ENCODE data around the gene MRPL17.
A peak's percentile ranks its signal among the peaks of the same experiment; 100 is the strongest.

MRPL17 gene

DNA sequence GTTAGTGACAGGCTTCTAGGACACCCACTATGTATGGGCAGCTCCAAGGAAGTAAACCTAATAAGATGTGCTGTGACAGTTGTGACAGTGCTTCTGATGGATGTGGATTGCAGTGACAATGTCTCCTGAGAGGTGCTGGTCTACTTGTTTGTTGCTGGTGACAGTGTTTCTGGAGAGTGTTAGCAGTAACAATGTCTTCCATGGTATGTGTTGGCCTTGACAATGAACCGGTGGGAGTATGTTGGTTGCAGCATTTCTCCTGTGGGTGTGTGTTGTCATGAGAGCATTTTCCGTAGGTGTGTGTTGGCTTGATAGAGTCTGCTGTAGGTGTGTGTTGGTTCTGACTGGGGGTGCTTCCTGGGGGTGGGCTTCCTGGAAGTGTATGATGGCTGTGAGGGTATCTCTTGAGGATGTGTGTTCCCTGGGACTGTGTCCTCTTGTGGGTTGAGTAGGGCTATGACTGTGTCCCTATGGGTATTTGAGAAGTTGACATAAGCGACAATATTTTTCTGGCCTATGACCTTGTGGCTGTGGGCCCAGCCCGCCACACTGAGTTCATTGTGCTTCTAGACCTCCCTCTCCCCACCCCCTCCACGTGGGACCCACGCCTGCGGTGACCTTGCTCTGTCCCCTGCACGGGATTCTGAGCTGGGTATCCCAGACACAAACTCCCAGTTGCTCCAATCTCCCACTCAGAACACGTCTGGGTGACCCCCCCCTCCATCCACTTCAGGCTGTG lies 28.7 kb downstream of the MRPL17 start:
- no peak for TF ChIP-seq GATA1 (IDR thresholded peaks at IDR 0.05; ENCODE audit: low read depth, low read length)
- TF ChIP-seq POLR2A (IDR thresholded peaks at IDR 0.05; ENCODE audit: low read length): no peak
- DNase-seq: no peak

DNA sequence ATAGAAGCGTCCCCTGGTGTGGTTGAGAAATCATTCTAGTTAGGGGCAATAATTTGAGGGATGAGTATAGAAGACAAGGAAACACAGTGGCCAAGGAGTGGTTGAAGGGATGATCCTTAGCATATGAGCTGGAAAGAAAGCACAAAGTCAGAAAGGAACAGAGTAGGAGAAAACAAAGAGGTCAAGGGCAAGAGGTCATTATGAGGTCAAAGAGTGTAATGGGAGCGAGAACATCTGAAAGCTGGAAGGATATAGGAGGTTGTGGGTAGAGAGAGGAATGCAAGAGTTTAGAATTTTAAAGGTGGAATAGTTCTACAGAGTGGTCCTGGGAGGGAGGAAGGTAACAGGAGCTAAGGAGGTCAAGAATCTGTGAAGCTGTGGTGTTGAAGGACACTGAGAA lies 29.5 kb downstream of the MRPL17 start:
- no peak for DNase-seq
- TF ChIP-seq POLR2A (IDR thresholded peaks at IDR 0.05; ENCODE audit: low read length): no peak
- no peak for TF ChIP-seq GATA1 (IDR thresholded peaks at IDR 0.05; ENCODE audit: low read depth, low read length)

DNA sequence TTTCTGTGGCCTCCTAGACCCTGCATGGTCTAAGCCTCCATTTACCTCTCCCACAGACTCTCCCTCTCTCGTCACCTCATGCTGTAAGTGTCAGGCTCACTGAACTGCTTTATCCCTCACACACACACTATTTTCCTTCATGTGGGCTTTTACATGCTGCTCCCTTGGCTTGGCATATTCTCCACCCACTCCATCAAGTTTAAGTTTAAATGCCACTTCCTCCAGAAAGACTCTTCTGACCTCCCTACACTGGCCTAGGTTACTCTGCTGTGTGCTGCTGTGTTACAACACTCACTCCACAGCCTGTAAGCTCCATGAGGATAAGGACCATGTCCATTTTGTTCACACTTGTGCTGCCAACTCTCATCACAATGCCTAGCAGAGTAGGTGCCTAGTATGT lies 30.0 kb downstream of the MRPL17 start:
- TF ChIP-seq POLR2A (IDR thresholded peaks at IDR 0.05; ENCODE audit: low read length): no peak
- TF ChIP-seq GATA1 (IDR thresholded peaks at IDR 0.05; ENCODE audit: low read depth, low read length): no peak

DNA sequence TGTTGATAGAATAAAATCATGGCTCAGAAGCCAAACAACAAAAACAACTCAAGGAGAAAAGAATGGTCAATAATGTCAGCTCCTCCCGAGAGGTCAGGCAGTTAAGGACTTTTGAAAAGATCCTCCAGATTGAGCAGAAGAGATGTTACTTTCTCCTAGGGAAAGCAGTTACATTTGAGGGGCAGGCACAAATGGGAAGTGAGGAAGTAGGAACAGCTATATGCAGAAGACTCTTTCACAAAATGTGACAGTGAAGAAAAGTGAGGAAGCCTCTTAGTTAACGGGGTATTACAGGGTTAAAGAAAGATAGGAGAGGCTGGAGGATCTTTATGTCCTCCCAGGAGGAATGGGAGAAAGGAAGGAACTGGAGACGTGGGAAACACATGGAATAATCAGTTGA lies 31.0 kb downstream of the MRPL17 start:
- DNase-seq: no peak
- TF ChIP-seq GATA1 (IDR thresholded peaks at IDR 0.05; ENCODE audit: low read depth, low read length) (no peak), POLR2A (IDR thresholded peaks at IDR 0.05; ENCODE audit: low read length) (no peak)

More for the DNA sequence above, 30.0 kb downstream of the MRPL17 start:
- DNase-seq: no peak

DNA sequence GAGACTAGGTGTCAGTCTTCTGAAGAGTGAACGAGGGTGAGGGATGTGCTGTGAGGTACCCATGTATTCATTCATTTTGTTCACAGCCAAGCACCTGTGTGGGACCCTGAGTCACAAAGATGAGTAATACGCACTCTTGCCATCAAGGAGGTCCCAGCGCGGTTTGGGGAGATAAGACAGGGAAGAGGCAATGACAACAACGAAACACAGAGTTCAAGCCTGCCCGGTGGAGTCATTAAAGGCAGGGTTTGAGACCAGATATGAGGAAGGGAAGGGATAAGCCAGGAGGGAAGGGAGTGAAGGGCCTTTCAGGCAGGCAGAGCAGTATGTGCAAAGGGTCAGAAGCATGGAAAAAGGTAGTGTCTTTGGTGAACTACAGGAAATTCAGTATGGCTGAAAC lies 32.2 kb downstream of the MRPL17 start:
- peak in 1 of 2 experiments; percentile 24 for DNase-seq
- no peak for TF ChIP-seq GATA1 (IDR thresholded peaks at IDR 0.05; ENCODE audit: low read depth, low read length)
- TF ChIP-seq POLR2A (IDR thresholded peaks at IDR 0.05; ENCODE audit: low read length): no peak

DNA sequence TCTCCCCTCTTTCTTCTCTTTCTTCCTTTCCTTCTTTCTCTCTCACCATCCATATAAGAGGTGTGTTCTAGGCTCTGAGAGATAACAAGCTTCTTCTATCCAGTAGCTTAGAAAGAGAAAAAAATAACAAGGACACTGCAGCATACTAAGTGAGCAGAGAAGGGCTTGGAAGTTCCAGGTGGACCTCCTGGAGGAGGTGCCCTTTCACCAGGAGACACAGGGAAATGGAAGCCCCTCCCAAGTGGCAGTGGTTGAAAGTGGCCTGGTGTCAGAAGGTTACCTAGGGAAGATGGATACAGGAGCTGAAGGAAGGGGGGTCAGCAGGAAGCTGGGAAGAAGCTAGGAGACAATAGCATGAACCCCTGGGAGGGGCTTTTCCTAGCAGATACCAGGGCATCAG lies 33.0 kb downstream of the MRPL17 start:
- DNase-seq: no peak
- no peak for TF ChIP-seq GATA1 (IDR thresholded peaks at IDR 0.05; ENCODE audit: low read depth, low read length)
- no peak for TF ChIP-seq POLR2A (IDR thresholded peaks at IDR 0.05; ENCODE audit: low read length)

DNA sequence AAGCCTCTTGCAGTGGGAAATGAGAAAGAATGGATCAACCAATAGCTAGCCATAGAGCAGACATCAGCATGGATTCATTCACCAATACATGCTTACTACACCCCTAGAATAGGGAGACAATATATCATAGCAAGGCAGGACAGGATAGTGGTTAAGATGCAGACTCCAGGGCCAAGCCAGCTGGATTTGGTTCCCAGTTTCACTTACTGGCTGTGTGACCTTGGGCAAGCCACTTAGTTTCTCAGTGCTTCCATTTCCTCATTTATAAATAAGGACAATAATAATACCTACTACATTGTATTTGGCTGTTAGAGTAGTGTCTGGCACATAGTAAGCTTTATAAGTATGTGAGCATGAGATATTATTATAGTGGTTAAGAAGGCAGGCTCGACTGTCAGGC lies 34.6 kb downstream of the MRPL17 start:
- no peak for DNase-seq
- TF ChIP-seq GATA1 (IDR thresholded peaks at IDR 0.05; ENCODE audit: low read depth, low read length) (no peak), POLR2A (IDR thresholded peaks at IDR 0.05; ENCODE audit: low read length) (no peak)

DNA sequence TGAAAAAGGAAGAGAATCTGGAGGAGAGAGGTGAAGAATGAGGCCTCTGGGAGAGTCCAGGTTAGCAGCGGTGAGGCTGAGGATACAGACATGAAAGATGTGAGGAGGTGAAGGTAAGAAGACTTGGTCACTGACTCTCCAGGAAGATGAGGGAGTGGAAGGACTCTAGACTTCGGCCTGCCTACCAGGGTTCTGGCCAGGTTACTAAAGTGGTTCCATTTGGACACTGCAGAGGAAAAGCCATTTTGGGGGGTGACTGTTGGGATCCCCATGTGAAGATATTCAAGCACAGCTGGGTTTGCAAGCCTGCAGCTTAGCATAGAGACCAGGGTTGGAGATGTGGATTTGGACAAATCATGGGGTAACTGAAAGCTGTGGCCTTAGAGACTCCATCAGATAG lies 35.3 kb downstream of the MRPL17 start:
- TF ChIP-seq GATA1 (IDR thresholded peaks at IDR 0.05; ENCODE audit: low read depth, low read length): no peak
- TF ChIP-seq POLR2A (IDR thresholded peaks at IDR 0.05; ENCODE audit: low read length): no peak
- DNase-seq: no peak

DNA sequence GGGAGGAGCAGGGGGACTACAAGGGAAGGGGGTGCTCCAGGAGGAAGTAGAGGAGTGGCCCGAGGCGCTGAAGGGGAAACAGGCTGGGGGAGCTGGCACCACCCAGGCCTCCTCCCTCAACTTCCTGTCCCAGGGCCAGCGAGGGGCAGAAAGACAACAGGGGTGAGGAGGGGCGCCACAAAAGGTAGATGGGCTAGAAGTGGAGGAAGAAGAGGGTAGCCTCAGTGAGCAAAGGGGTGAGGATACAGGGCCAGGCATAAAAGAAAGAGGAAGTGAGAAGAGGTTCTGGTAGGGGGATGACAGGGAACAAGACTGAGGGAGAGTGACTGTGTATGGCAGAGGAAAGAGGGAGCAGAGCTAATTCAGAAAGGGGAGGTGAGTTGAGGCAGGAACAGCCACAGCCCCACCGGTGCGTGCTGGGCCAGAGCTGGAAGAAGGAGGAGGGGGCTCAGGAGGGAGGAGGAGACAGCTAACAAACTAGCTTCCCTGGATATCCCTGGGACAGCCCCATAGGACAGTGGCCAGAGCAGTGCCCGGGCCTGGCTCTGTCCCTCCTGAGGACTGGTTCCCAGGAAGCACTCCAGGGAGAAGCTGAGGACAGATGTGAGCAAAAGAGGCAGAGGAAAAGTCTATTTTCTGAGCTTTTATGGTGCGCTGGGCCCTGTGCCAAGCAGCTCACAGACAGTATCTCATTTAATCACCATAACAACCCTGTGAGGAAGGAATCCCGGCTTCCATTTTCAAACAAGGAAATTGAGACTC lies 36.0 kb downstream of the MRPL17 start:
- no peak for DNase-seq
- TF ChIP-seq GATA1 (IDR thresholded peaks at IDR 0.05; ENCODE audit: low read depth, low read length): no peak
- TF ChIP-seq POLR2A (IDR thresholded peaks at IDR 0.05; ENCODE audit: low read length): no peak

DNA sequence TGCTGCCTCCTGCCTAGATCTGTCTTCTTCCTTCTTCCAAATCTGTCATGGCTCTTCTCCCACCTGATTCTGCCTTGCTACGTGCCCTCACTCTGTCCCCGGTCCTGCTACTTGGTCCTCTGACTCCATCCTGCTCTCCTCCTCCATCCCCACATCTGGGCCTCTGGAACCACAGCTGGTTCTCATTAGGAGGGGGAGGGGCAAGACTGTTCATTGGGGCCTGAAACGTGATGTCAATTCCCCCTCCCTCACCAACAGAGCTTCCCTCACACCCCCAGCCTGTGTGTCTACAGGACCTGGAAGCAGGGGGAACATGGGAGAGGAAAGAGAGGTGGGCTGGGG lies 36.6 kb downstream of the MRPL17 start:
- DNase-seq: no peak
- TF ChIP-seq GATA1 (IDR thresholded peaks at IDR 0.05; ENCODE audit: low read depth, low read length) (no peak), POLR2A (IDR thresholded peaks at IDR 0.05; ENCODE audit: low read length) (no peak)

DNA sequence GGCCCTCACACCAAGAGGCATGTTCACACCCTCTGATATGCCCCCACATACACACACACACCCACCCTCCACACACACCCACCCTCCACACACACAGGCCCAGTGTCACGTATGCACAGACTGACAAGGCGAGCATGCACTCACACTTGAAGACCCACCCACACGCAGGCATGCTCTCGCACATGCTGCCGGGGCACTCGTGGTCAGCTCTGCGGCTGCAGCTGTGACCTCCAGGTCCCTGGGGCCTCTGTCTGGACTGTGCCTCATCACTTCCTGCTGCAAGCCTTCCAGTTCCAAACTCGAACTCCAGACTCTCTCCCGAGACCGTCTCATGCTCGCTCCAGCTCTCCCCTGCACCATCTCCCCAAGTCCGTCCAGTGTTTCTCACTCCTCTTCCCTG lies 37.1 kb downstream of the MRPL17 start:
- no peak for DNase-seq
- no peak for TF ChIP-seq GATA1 (IDR thresholded peaks at IDR 0.05; ENCODE audit: low read depth, low read length)
- no peak for TF ChIP-seq POLR2A (IDR thresholded peaks at IDR 0.05; ENCODE audit: low read length)

DNA sequence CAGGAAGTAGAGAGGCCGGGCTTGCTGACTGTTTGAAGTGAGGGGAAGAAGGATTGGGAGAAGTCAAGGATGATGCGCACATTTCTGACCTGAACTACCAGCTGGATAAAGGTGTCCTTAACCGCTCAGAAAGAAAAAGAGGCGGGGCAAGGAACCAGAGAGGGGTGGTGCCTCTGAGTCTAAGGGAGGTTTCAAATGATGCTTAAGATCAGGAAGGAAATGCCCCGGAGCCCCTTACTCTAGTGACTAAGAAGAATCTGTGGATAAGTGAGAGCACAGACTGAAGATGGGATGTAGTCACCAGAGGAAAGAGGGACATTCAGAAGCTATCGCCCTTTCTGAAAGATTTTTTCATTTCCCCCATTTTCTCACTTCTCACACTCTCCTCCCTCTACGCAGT lies 40.2 kb downstream of the MRPL17 start:
- no peak for DNase-seq
- no peak for TF ChIP-seq POLR2A (IDR thresholded peaks at IDR 0.05; ENCODE audit: low read length)
- TF ChIP-seq GATA1 (IDR thresholded peaks at IDR 0.05; ENCODE audit: low read depth, low read length): no peak

DNA sequence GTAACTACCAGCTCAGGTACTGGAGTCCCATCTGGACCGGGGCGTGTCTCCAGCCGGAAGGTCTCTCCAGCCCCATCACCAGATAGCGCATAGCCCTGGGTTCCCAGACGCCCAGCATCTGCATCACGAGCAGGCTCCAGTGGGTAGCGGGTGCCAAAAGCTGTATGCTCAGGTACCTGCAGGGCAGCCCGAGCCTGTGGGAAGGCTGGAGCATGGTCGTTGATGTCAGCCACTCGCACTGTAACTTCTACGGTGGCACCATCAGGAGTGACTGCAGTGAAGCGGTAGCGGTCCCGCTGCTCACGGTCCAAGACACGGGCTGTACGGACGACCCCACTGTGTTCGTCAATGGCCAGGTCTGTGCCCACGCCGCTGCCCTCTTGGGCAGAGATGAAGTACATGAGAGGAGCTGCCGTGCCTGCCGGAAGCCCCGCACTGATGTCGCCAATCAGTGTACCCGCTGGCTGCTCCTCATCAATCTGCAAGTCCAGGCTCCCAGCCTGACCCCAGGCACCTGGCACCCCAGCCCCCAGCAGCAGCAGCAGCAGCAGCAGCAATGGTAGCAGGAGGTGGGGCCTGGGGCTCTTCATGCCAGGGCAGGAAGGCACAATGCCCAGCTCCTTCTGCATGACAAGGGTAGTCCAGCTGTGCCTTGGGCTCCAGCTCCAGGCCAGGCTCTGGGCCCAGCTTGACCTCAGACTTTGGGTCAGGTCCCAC lies 42.0 kb downstream of the MRPL17 start:
- no peak for DNase-seq
- TF ChIP-seq GATA1 (IDR thresholded peaks at IDR 0.05; ENCODE audit: low read depth, low read length) (no peak), POLR2A (IDR thresholded peaks at IDR 0.05; ENCODE audit: low read length) (no peak)
